Measurements from ENCODE around the gene SKIC2. TPM values are rescaled to one million over a fixed set of nuclear protein-coding genes. Genes with fewer than 3 reads are reported as not detected.

The SKIC2 gene
- total and polyA plus RNA-seq, 2 of the 8 experiments (the other 6 are each of a cell fraction or from before 2014, with no cell fraction given) = 42.1 to 59.7 TPM

GRCh38 chr6:31927863-31928671, 30.9 kb upstream of the SKIC2 start:
- Histone ChIP-seq H3K23ac (ENCODE audit: insufficient read length) (no peak overlapping the region), H2BK5ac (ENCODE audit: low read depth, low read length) (no peak overlapping the region), H2BK20ac (ENCODE audit: low read length) (no peak overlapping the region), H3K9ac (replicated peaks in 1 of 4; ENCODE audit: extremely low read depth in 1 of 4, low read depth in 3 of 4, low read length in 3 of 4) (no peak overlapping the region), H2AK5ac (ENCODE audit: low read depth, low read length) (no peak overlapping the region), H3K9me3 (ENCODE audit: insufficient read depth in 2 of 2, low read depth in 1 of 2, low read length in 1 of 2) (0 out of 4 replicates have a peak, but pooled peaks cover 0 to under 1% of the 10 kb centered on the region in 2 experiments), H2BK12ac (ENCODE audit: low read depth, low read length) (no peak overlapping the region), H4K91ac (replicated peaks; ENCODE audit: insufficient read length, low read length) (peak overlapping the region; percentile 22), H3K23me2 (ENCODE audit: low read depth, low read length) (no peaks in the 10 kb centered on the region), H3K4me3 (ENCODE audit: extremely low read depth in 1 of 4, insufficient read depth in 2 of 4, low read depth in 3 of 4, low read length in 4 of 4) (no peak overlapping the region), H2BK15ac (ENCODE audit: low read length) (no peak overlapping the region), H3K79me2 (ENCODE audit: control insufficient read depth in 1 of 2, insufficient read depth in 2 of 2, low read length in 2 of 2) (no peaks in the 10 kb centered on the region), H3K27ac (ENCODE audit: low read depth, low read length) (no peak overlapping the region), H3K4me1 (replicated peaks in 1 of 4; ENCODE audit: control insufficient read depth in 3 of 4, insufficient read depth in 4 of 4, low read length in 3 of 4) (no peaks in the 10 kb centered on the region), H2AFZ (ENCODE audit: low read length) (peak overlapping the region; percentile 84; the same call in 1 of the 2 replicates), H4K8ac (ENCODE audit: extremely low read depth, insufficient read depth, low read length) (no peak overlapping the region), H3K14ac (ENCODE audit: insufficient read length) (no peak overlapping the region), H3K4me2 (ENCODE audit: insufficient read depth in 1 of 2, low read depth in 2 of 2, low read length in 2 of 2) (no peak overlapping the region), H3K18ac (ENCODE audit: extremely low read depth, low read length) (no peak overlapping the region), H3K56ac (replicated peaks; ENCODE audit: insufficient read length, low read depth, low read length) (no peak overlapping the region), H3K4ac (replicated peaks; ENCODE audit: insufficient read length, low read depth, low read length) (no peak overlapping the region), H4K5ac (ENCODE audit: insufficient read length, low read depth, low read length) (no peak overlapping the region), H4K20me1 (replicated peaks in 1 of 2; ENCODE audit: control insufficient read depth in 1 of 2, insufficient read depth in 2 of 2, low read length in 2 of 2) (no peaks in the 10 kb centered on the region), H3K79me1 (ENCODE audit: low read depth, low read length) (no peaks in the 10 kb centered on the region), H3K27me3 (replicated peaks in 1 of 4; ENCODE audit: control insufficient read depth in 3 of 4, extremely low read depth in 1 of 4, insufficient read depth in 3 of 4, low read length in 3 of 4) (no peaks in the 10 kb centered on the region), H3K36me3 (ENCODE audit: control insufficient read depth in 2 of 4, insufficient read depth in 4 of 4, low read length in 3 of 4) (no peaks in the 10 kb centered on the region), H2BK120ac (replicated peaks; ENCODE audit: low read depth, low read length) (no peak overlapping the region)
- CTCF ChIA-PET (ENCODE audit: partially characterized antibody) = no interaction called here
- 86% methylated on average over 11 of the region's 11 CpGs; no CpG with 5 or more reads in 1 of the 2 experiments for WGBS, 2 experiments (ENCODE audit: extremely low coverage in 1 of 2, insufficient coverage in 1 of 2, insufficient read length in 1 of 2, insufficient replicate concordance in 2 of 2, low coverage in 1 of 2, low lambda C conversion rate in 2 of 2, missing lambda C conversion rate in 1 of 2)
- TF ChIP-seq BCL11A (IDR thresholded peaks at IDR 0.05; ENCODE audit: low read depth in 2 of 2, low read length in 2 of 2) (no peak), CBX5 (IDR thresholded peaks at IDR 0.05; ENCODE audit: low read depth, low read length) (no peak), POLR2A (IDR thresholded peaks at IDR 0.05; ENCODE audit: control extremely low read depth in 1 of 2, low read depth in 2 of 2, low read length in 2 of 2) (no peak), EP300 (IDR thresholded peaks at IDR 0.05; ENCODE audit: borderline replicate concordance in 1 of 2, low read depth in 2 of 2, low read length in 2 of 2) (no peak), CBX8 (IDR thresholded peaks at IDR 0.05; ENCODE audit: borderline replicate concordance, low read depth, low read length) (no peak), POLR2AphosphoS5 (IDR thresholded peaks at IDR 0.05; ENCODE audit: low read depth, low read length) (no peak), SP2 (IDR thresholded peaks at IDR 0.05; ENCODE audit: low read length) (no peak), E2F6 (IDR thresholded peaks at IDR 0.05) (no peak)
- DNase-seq (ENCODE audit: low read depth in 1 of 2, low spot score in 2 of 2) (no peak), FAIRE-seq (no peak)
- POLR2A ChIA-PET (ENCODE audit: partially characterized antibody) = interaction anchor here (1.4 to 1.7 kb wide), 2 partner anchors 11 to 23 kb away, joined by 4 to 6 read pairs; no protein-coding TSS in a partner anchor
